CD4-positive, alpha-beta T cell treated with Interleukin-17A for 4 hours (primary cell): ENCODE results near the gene RNGTT.

Source experiments
- DNase-seq: peaks from one replicate; pipeline ENCODE4 v3.0.0-alpha.2; 2020; ENCODE audit warnings: mixed read lengths

RNGTT gene

DNA sequence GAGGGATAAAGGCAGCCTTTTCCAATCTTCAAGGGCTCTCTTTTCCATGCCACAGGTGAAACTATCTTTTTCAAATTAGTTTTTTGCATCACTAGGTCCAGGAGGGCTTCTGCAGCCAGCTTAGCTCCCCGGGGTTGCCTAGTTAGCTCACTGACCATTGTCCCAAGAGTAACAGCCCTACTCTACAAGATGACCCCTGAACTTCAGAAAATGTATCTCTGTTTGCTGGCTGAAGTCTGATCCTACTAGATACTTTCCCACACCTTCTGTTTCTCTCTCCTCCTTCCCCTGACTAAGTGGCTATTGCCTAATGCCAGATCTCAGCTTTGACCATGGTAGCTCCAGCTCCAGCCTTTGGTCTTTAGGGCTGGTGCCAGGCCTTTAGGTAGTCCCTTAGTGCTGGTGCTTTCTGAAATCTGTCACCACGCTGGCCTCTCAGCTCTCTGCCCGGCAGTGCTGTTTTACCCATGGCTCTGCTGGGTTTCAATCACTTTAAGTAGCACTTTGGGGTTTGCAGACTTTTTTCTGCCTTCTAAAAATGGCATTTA is 255.1 kb downstream of the RNGTT start:
- DNase-seq: no peak

DNA sequence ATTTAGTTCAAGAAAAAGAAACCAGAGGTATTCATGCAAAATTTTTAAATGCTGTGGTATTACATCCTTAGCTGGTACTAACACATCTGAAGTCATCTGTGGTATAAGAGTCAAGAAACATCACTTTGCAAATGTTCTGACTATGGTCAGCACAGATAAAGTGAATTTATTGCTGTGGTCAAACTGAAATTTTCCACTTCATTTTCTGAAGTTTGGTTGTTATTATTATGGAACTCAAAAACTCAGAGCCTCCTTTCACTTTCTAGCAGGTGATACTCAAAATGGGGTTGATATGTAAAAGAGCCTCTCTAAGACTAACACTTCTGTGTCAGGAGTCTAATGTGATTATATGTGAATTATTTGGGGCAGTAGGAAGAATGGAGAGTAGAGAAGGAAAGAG is 257.8 kb downstream of the RNGTT start:
- DNase-seq: no peak

DNA sequence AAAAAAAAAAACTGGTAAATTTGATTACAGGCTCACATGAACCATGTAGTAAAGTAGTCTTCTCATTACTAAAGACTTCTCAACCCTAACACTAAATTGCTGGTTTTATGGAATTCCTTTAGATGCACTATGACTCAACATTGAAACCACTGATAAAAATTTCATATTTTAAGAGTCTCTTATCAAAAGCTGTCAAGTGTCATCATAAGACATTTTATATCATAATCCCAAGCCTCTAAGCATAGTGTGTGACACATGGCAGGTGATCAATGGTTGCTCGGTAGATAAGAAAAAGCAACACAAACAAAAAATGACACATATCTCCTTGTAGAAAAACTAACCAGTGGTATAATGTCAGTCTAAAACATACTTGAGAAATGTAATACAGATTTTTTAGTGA is 258.4 kb downstream of the RNGTT start:
- no peak for DNase-seq

DNA sequence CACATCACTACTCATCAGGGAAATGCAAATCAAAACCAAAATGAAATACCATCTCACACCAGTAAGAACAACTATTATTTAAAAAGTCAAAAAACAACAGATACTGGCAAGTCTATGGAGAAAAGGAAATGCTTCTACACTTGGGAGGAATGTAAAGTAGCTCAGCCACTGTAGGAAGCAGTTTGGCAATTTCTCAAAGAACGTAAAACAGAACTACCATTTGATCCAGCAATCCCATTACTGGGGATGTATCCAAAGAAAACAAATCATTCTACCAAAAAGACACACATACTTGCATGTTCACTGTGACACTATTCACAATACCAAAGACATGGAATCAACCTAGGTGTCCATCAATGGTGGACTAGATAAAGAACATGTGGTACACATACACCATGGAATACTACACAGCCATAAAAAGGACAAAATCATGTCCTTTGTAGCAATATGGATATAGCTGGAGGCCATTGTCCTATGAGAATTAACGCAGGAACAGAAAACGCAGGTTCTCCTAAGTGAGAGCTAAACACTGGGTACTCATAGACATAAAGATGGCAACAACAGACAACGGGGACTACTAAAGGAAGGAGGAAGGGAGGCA is 260.4 kb downstream of the RNGTT start:
- DNase-seq: no peak

DNA sequence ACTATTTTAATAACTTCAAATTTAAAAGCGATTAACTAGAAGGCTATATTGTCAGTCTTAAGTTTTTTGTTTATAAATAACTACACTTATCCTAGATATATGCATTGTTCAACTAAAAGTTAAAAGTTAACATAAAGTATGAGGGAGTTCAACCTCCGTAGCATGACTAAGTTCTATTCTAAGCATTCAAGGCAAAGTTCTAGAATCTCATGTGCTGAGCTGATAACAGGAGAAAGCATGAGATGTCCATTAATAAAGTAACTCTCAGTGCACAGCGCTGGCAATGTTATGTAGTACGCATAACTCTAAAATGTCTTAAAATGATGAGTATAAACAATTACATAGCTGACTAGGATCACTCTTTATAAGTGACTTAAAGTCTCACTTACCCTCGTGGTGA is 264.8 kb downstream of the RNGTT start:
- DNase-seq: no peak

DNA sequence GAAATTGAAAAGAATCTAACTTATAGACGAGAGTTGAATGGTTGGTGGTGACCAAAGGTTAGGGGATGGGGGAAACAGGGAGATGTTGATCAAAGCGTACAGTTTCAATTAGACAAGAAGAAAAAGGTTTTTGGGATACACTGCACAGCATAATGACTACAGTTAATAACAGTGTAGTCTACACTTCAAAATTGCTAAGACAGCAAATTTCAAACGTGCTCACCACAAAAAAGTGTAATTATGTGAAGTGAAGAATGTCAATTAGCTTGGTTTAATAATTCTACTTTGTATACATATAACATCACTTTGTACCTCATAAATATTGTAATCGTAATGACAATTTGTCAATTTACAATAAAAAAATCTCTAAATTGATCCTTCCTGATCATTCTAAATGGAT is 267.5 kb downstream of the RNGTT start:
- DNase-seq: no peak

DNA sequence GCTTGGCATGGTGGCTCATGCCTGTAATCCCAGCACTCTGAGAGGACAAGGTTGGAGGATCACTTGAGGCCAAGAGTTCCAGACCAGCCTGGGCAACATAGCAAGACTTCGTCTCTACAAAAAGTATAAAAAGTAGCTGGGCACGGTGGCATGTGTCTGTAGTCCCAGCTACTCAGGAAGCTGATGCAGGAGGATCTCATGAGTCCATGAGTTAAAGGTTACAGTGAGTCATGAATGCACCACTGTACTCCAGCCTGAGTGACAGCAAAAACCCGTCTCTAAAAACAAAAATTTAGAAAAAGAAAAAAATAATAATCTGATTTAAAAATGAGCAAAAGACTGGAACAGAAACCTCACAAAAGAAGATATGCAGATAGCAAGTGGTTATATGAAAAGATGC is 279.7 kb downstream of the RNGTT start:
- DNase-seq: no peak

DNA sequence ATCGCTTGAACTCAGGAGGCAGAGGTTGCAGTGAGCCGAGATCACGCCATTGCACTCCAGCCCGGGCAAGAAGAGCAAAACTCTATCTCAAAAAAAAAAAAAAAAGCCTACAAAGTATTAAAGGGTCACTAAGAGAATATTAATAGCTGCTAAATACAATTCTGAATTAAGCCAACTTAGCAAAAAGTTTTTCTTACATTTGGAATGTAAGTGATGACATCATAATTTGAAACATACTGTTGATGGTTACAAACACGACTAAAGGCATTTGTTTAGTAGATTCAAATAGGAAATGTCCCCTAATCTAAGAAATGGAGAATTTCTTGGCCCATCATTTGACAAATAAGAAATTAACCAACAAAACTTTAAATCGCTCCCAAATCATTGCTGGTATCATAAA is 282.8 kb downstream of the RNGTT start:
- no peak for DNase-seq

DNA sequence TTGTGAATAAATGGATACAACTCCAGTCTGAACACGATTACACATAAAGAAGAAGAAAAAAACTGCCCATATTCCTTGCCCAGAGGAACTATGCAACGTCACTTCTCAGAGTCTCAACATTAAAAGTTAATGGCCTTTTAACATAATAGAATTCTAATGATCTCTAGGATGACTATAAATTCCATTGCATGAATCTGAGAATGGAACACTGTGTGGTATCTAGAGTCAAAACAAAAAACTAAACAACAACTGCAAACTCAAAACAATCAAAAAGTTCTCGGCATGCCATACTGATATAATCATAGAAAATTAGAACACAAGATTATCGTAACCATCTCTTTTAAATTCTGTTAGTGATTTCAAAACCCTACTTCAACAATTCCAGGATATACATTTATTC is 283.6 kb downstream of the RNGTT start:
- DNase-seq: no peak

DNA sequence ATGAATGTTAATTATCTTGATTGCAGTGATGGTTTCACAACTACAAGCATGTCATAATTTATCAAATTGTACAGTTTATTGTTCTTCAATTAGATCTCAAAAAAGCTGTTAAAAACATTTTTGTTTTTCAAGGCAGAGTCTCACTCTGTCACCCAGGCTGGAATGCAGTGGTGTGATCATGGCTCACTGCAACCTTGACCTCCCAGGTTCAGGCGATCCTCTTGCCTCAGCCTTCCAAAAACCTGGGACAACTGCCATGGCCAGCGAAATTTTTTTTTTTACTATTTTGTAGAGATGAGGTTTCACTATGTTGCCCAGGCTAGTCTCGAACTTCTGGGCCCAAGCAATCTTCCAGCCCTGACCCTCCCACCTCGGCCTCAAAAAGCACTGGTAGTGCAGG is 286.1 kb downstream of the RNGTT start:
- no peak for DNase-seq

DNA sequence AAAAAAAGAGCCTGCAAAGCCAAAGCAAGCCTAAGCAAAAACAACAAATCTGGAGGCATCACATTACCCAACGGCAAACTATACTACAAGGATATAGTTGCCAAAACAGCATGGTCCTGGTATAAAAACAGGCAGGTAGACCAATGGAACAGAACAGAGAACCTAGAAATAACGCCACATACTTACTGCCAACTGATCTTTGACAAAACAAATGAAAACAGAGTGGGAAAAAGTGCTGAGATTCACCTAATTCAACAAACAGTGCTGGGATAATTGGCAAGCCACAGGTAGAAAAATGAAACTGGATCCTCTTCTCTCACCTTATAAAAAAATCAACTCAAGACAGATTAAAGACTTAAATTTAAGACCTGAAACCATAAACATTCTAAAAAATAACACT is 291.8 kb downstream of the RNGTT start:
- no peak for DNase-seq

DNA sequence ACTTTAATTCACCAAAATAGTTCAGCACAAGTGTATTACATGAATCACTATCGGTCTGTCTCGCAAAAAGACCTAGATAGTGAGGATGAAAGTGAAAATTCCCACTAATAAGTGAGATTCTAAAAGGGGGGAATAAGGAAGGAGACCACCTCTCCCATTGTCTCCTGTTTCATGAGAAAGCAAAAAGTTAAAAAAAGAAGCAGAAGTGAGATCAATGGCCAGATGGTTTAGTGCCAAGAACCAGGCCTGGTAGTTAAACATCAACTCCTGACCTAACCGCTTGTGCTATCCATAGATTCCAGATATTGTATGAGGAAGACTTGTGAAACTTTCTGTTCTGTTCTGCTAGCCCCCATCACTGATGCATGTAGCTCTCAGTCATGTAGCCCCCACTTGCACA is 293.0 kb downstream of the RNGTT start:
- DNase-seq: no peak

DNA sequence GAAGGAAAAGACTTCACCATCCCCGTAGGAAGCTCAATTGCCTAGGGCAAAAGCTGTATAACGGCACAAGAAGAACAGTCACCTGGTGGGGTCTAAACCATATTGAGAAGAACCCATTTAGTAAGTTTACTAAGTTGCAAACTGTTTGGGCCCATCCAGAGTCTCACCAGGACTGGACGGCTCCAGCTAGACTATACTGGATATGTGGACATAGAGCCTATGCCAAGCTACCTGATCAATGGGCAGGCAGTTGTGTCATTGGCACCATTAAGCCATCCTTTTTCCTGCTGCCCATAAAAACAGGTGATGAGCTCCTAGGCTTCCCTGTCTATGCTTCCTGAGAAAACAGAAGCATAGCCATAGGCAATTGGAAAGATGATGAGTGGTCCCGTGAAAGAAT is 293.9 kb downstream of the RNGTT start:
- no peak for DNase-seq

DNA sequence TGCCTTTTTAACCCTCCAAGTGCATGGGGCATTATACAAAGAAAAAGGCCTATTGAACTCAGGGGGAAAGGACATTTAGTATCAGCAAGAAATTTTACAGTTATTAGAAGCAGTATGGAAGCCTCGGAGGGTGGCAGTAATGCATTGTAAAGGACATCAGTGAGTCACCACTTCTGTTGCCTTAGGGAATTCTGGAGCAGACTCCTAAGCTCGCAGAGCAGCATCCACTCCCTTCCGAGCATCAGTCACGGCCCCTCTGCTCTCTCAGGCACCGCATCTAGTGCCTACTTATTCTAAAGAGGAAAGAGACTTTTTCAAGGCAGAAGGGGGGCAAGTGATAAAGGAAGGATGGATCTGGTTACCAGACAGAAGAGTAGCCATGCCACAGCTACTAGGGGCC is 296.5 kb downstream of the RNGTT start:
- DNase-seq: no peak

DNA sequence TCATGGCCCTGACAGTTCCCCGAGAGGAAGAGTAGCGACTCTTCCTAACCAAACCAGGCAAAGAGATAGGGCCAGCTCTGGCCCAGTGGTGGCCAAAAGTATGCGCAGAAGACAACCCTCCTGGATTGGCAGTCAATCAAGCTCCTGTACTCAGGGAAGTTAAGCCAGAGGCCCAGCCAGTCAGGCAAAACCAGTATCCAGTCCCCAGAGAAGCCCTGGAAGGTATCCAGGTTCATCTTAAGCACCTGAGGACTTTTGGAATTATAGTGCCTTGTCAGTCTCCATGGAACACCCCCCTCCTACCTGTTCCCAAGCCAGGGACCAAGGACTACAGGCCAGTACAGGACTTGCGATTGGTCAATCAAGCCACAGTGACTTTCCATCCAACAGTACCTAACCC is 298.3 kb downstream of the RNGTT start:
- no peak for DNase-seq

DNA sequence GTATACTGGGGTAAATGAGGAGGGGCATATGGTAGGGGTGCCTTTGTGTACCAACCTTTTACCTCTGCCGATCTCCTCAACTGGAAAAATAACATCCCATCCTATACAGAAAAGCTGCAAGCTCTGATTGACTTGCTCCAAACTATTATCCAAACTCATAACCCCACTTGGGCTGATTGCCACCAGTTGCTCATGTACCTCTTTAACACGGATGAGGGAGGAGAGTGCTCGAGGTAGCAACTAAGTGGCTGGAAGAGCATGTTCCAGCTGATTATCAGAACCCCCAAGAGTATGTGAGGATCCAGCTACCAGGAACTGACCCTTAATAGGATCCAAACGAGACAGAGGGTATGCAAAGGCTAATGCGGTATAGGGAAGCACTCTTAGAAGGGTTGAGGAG is 299.6 kb downstream of the RNGTT start:
- no peak for DNase-seq

DNA sequence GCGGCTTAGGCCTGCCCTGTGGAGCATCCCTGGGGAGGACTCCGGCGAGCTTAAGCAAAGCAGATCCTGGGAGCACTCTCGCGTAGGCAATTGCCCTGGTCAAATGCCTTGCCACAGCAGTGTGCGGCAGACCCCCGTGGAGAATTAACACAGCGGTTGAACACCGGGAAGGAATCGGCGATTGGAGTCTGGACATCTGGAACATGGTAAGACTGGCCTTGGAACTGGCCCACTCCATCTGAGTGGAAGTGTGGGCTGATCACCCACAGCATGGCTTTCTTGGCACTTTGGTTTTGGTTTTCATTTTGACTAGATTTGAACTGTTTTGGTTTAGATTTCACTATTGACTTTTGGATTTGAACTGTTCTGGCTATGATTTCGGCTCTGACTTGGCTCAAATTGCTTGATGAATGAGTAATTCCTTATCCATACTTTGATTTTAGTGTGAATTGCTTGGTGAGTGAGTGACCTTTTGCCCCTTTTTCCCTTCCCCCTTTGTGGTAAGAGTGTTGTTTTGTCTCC is 300.7 kb downstream of the RNGTT start:
- no peak for DNase-seq

DNA sequence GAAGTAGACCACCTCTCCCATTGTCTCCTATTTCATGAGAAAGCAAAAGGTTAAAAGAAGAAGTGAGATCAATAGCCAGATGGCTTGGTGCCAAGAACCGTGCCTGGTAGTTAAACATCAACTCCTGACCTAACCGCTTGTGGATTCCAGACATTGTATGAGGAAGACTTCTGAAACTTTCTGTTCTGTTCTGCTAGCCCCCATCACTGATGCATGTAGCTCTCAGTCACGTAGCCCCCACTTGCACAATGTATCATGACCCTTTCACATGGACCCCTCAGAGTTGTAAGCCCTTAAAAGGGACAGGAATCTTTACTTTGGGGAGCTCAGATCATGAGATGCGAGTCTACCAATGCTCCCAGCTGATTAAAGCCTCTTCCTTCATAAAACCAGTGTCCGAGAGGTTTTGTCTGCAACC is 301.2 kb downstream of the RNGTT start:
- no peak for DNase-seq

DNA sequence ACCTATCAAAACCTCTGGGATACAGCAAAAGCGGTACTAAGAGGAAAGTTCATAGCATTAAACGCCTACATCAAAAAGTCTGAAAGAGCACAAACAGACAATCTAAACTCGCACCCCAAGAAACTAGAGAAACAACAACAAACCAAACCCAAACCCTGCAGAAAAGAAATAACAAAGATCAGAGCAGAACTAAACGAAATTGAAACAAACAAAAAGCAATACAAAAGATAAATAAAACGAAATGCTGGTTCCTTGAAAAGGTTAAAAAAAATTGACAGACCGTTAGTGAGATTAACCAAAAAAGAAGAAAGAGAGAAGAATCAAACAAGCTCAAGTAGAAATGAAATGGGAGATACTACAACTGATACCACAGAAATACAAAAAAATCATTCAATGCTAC is 302.3 kb downstream of the RNGTT start:
- no peak for DNase-seq

DNA sequence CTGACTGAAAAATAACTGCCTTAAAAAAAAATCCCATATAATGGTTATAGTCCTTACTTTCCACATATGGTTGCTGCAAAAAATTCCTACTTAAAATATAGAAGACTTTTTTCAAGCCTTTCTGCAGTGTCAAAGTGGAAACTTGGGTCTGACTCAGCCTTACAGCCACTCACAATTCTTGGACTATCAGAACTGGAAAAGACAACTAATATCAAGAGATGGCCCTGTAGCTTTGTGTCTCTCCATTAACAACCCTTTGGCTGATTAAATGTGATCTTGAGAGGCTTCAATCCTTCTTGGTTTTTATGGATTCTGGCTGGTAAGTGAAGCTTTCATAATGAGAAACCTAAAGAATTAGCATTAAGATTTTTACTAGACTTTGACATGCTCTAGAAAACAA is 307.8 kb downstream of the RNGTT start:
- DNase-seq: no peak

DNA sequence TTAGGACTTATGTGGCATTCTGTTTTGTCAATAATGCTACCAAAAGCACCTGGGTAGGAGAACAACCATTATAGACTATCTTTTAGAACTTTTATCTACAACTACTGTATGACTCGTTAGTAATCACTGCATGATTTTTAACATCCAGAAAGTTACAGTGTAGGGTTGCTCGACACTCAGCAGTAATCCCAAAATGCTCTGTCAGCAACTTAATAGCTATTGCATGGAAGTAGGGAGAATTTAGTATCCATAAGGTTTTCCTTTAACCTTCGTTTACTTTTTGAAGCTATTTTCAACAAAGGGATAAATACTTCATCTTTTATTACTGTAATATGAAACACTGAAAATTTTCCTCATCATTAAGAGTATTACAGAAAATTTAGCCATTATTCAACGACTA is 309.5 kb downstream of the RNGTT start:
- DNase-seq: no peak

DNA sequence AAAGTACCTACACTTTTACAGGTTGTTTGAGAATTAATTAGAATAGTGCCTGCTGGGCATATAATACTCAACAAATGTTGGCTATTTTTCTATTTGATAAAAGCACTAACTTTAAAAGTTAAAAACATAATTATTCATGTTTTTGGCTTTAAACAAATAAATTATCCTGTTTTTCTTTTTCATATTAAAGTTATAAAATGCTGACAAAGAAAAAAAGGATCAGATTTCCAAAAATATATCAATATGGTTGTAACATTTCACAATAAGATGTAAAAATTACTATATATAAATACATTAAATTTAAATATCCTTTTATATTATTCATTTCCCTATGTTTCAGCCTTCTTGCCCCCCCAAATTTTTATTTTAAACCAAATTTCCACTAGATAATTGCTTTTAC is 312.0 kb downstream of the RNGTT start:
- DNase-seq: no peak

DNA sequence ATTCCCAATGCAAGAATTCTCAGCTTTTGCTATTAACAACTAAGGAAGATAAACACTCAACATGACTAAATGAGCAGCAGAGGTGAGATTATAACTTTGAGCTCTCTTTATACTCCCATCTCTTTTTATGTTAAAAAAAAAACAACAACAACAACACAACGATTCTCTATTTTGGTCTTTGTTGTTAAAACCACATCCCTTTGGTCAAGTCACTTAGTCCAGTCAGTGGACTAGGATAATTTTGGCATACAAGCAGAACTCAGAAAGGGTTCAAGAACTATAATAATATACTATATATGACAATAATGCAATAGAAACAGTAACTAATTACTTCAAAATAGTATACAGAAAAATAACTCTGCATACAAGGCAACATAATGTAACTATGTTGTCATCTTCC is 312.4 kb downstream of the RNGTT start:
- DNase-seq: no peak

DNA sequence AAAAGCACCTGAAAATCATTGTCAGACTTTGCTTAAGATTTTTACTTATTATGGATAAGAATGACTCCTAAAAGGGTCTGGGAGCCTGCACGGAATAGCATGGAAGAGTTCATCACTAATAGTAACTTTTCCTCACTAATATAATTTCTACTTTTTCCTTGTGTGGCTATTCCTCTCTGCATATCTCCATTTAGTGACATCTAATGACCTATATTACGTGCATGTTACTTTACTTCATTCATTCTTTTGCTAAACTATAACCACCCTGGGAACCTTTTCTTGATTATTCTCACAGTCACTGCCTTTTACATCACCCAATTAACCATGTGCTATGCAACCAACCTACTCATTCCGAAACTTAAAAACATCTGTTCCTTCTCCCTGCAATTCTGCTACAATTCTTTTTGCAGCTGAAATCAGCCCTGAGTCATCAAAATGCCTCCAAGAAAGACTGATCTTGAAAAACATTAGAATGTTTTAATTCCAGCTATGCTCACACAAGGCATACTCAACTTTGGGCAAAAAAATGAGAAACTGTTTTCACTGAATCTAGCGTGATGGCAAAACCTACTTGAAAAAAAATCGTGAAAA is 313.3 kb downstream of the RNGTT start:
- DNase-seq: no peak
